HEK293 (cell line): ENCODE results near the gene TMEM151B.

Source experiments
- KLF1 ChIP-seq: fragments of 450-650 bp; formaldehyde crosslinking; IDR thresholded peaks from 2 replicates; pipeline ENCODE4 v1.5.1; 2016; ENCODE audit warnings: missing biosample characterization, missing genetic modification characterization
- KLF17 ChIP-seq: fragments of 450-650 bp; formaldehyde crosslinking; IDR thresholded peaks from 2 replicates; pipeline ENCODE4 v1.5.1; 2016; ENCODE audit warnings: missing biosample characterization, missing genetic modification characterization
- PATZ1 ChIP-seq: fragments of 450-650 bp; formaldehyde crosslinking; IDR thresholded peaks from 2 replicates; pipeline ENCODE4 v1.5.1; 2016; ENCODE audit warnings: missing biosample characterization, missing genetic modification characterization
- PBX3 ChIP-seq: sonication (generic); formaldehyde crosslinking; IDR thresholded peaks from 2 replicates; pipeline ENCODE4 v1.8.1; 2022; ENCODE audit warnings: mild to moderate bottlenecking, moderate library complexity, missing genetic modification reagents
- PRDM2 ChIP-seq: fragments of 450-650 bp; formaldehyde crosslinking; IDR thresholded peaks from 2 replicates; pipeline ENCODE4 v1.5.1; 2016; ENCODE audit warnings: missing biosample characterization, missing genetic modification characterization, borderline replicate concordance
- RBAK ChIP-seq: fragments of 450-650 bp; formaldehyde crosslinking; IDR thresholded peaks from 2 replicates; pipeline ENCODE4 v1.5.1; 2016; ENCODE audit warnings: missing biosample characterization, missing genetic modification characterization
- REST ChIP-seq: fragments of 450-650 bp; formaldehyde crosslinking; IDR thresholded peaks from 2 replicates; pipeline ENCODE4 v1.5.1; 2016; ENCODE audit warnings: missing biosample characterization, missing genetic modification characterization
- SP7 ChIP-seq: fragments of 450-650 bp; formaldehyde crosslinking; IDR thresholded peaks from 2 replicates; pipeline ENCODE4 v1.5.1; 2016; ENCODE audit warnings: missing biosample characterization, missing genetic modification characterization
- YY1 ChIP-seq: fragments of 450-650 bp; formaldehyde crosslinking; IDR thresholded peaks from 2 replicates; pipeline ENCODE4 v1.5.1; 2018; ENCODE audit warnings: missing biosample characterization, missing genetic modification characterization
- ZBTB21 ChIP-seq: fragments of 450-650 bp; formaldehyde crosslinking; IDR thresholded peaks from 2 replicates; pipeline ENCODE4 v1.5.1; 2017; ENCODE audit warnings: missing biosample characterization, missing genetic modification characterization
- ZBTB49 ChIP-seq: fragments of 450-650 bp; formaldehyde crosslinking; IDR thresholded peaks from 2 replicates; pipeline ENCODE4 v1.5.1; 2016; ENCODE audit warnings: missing biosample characterization, missing genetic modification characterization, low read depth
- ZEB2 ChIP-seq: fragments of 450-650 bp; formaldehyde crosslinking; IDR thresholded peaks from 2 replicates; pipeline ENCODE4 v1.5.1; 2016; ENCODE audit warnings: missing biosample characterization, missing genetic modification characterization
- ZIC2 ChIP-seq: fragments of 450-650 bp; formaldehyde crosslinking; IDR thresholded peaks from 2 replicates; pipeline ENCODE4 v1.5.1; 2016; ENCODE audit warnings: missing biosample characterization, missing genetic modification characterization
- ZNF2 ChIP-seq: fragments of 450-650 bp; formaldehyde crosslinking; IDR thresholded peaks from 2 replicates; pipeline ENCODE4 v1.5.1; 2016; ENCODE audit warnings: missing biosample characterization, missing genetic modification characterization
- ZNF324 ChIP-seq: fragments of 450-650 bp; formaldehyde crosslinking; IDR thresholded peaks from 2 replicates; pipeline ENCODE4 v1.5.1; 2016; ENCODE audit warnings: missing biosample characterization, missing genetic modification characterization
- ZNF366 ChIP-seq: fragments of 450-650 bp; formaldehyde crosslinking; conservative IDR thresholded peaks from 2 replicates; pipeline ENCODE4 v1.5.1; 2016; ENCODE audit warnings: missing biosample characterization, missing genetic modification characterization
- ZNF394 ChIP-seq: fragments of 450-650 bp; formaldehyde crosslinking; IDR thresholded peaks from 2 replicates; pipeline ENCODE4 v1.5.1; 2016; ENCODE audit warnings: missing biosample characterization, missing genetic modification characterization, mild to moderate bottlenecking, moderate library complexity, borderline replicate concordance
- ZNF560 ChIP-seq: fragments of 450-650 bp; formaldehyde crosslinking; IDR thresholded peaks from 2 replicates; pipeline ENCODE4 v1.5.1; 2017; ENCODE audit warnings: missing biosample characterization, missing genetic modification characterization, borderline replicate concordance
- ZNF660 ChIP-seq: fragments of 450-650 bp; IDR thresholded peaks from 2 replicates; pipeline ENCODE4 v1.5.1; 2018; ENCODE audit warnings: missing biosample characterization, mild to moderate bottlenecking, missing genetic modification characterization
- ZNF670 ChIP-seq: fragments of 450-650 bp; formaldehyde crosslinking; IDR thresholded peaks from 2 replicates; pipeline ENCODE4 v1.5.1; 2016; ENCODE audit warnings: missing biosample characterization, missing genetic modification characterization, low read depth
- ZNF785 ChIP-seq: fragments of 450-650 bp; formaldehyde crosslinking; IDR thresholded peaks from 2 replicates; pipeline ENCODE4 v1.5.1; 2016; ENCODE audit warnings: missing biosample characterization, missing genetic modification characterization

TMEM151B gene

GRCh38 chr6:44237813-44238433 lies 32.3 kb upstream of the TMEM151B start (continued):
- peak; percentile 38; the same call in 1 of the 2 replicates for TF ChIP-seq REST (tag by site-specific recombination)
- TF ChIP-seq ZNF2, result peak; percentile 89
- peak; percentile 94 for TF ChIP-seq ZEB2 (tag by site-specific recombination)
- peak; percentile 70 for TF ChIP-seq ZNF660 (tag by site-specific recombination)
- TF ChIP-seq ZNF324 (tag by site-specific recombination), result peak; percentile 94
- peak; percentile 65; the same call in 1 of the 2 replicates for TF ChIP-seq ZNF394 (tag by site-specific recombination)
- peak; percentile 93 for TF ChIP-seq KLF17 (tag by site-specific recombination)
- TF ChIP-seq ZNF366 (tag by site-specific recombination), result 0 out of 2 replicates have a peak, but pooled peaks have one; percentile 10
- peak; percentile 67 for TF ChIP-seq KLF1 (tag by site-specific recombination)
- peak; percentile 93; the same call in 1 of the 2 replicates for TF ChIP-seq PRDM2 (tag by site-specific recombination)
- TF ChIP-seq RBAK, result no peak
- TF ChIP-seq PATZ1 (tag by site-specific recombination), result peak; percentile 97
- TF ChIP-seq ZNF670 (tag by site-specific recombination), result no peak
- no peak for TF ChIP-seq ZNF560
- no peak for TF ChIP-seq ZBTB49 (tag by site-specific recombination)
- TF ChIP-seq SP7 (tag by site-specific recombination), result peak; percentile 89
- TF ChIP-seq ZBTB21 (tag by site-specific recombination), result 0 out of 2 replicates have a peak, but pooled peaks have one; percentile 55
- peak; percentile 49; the same call in 1 of the 2 replicates for TF ChIP-seq PBX3
- no peak for TF ChIP-seq ZIC2 (tag by site-specific recombination)
- peak; percentile 54; the same call in 1 of the 2 replicates for TF ChIP-seq YY1 (tag by site-specific recombination)
- peak; percentile 76; the same call in 1 of the 2 replicates for TF ChIP-seq ZNF785 (tag by site-specific recombination)
